ENCODE data around the gene OR2T6. TPM values are rescaled to one million over a fixed set of nuclear protein-coding genes. Genes with fewer than 3 reads are reported as not detected.

OR2T6 gene
- total RNA-seq (not detected), polyA plus RNA-seq (not detected), total RNA-seq (not detected)

DNA sequence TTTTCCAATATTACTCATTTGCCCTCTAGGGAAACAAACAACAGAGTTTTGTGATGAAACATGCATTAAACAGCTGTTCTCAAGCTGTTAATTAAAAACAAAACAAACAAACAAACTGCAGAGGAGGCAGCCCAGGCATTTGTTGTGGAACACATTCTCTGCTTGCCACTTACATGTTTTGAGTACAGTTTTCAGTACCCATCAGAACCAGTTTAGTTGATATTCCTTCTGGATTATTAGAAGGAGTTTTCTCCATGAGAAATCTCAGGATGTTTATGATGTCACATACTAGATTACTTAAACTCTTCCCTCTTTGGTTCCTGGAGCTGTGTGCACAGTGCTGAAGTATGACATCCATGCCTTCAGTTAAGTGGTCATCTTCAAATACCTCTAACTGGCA, at the start of gene OR2T6:
OR2T6 (plus strand) TSS at position 301 of the 400 bp plus-strand sequence. CDS start 11,863 bp downstream, outside the sequence.
- Mint-ChIP-seq H3K27ac (no peak within 1 kb of the TSS), H3K4me3 (no peak within 1 kb of the TSS), H3K4me1 (peaks cover 0 to 13% (median 11%) of the 10 kb centered on the region in 7 donors), H3K36me3 (no peaks in the 10 kb centered on the region), H3K9me3 (peaks cover 0 to 1% (median 0%) of the 10 kb centered on the region in 11 donors), H3K27me3 (no peaks in the 10 kb centered on the region)
- H3K4me3 ChIP-seq (ENCODE audit: low read length) = no peak within 1 kb of the TSS
- no peaks in the 10 kb centered on the region for H3K27me3 ChIP-seq (ENCODE audit: control insufficient read depth in 2 of 2, insufficient read depth in 2 of 2, low read length in 2 of 2)
- intact Hi-C loops (cut with micrococcal nuclease) = no loop called here
- POLR2A ChIA-PET = no interaction called here
- ATAC-seq (no peak), DNase-seq (no peak)
- H3K36me3 ChIP-seq (ENCODE audit: control insufficient read depth in 2 of 3, insufficient read depth in 3 of 3, low read length in 3 of 3) = no peaks in the 10 kb centered on the region
- H3K9me3 ChIP-seq (ENCODE audit: control insufficient read depth in 2 of 3, low read length in 3 of 3) = no peaks in the 10 kb centered on the region
- CTCF ChIA-PET = no interaction called here
- peaks cover 0 to 8% of the 10 kb centered on the region in 2 donors for H3K4me1 ChIP-seq (ENCODE audit: control insufficient read depth in 2 of 2, insufficient read depth in 2 of 2, low read length in 2 of 2)
- H3K27ac ChIP-seq (ENCODE audit: low read depth, low read length) = no peak within 1 kb of the TSS

GRCh38 chr1:248343451-248343850, 32.1 kb upstream of the OR2T6 start:
- Mint-ChIP-seq H3K4me3 (no peak overlapping the region), H3K4me1 (no peaks in the 10 kb centered on the region), H3K9me3 (no peaks in the 10 kb centered on the region), H3K36me3 (no peaks in the 10 kb centered on the region), H3K27ac (no peak overlapping the region), H3K27me3 (peaks cover 0 to 17% (median 6%) of the 10 kb centered on the region in 5 donors)
- no peaks in the 10 kb centered on the region for H3K36me3 ChIP-seq (ENCODE audit: control insufficient read depth in 2 of 3, insufficient read depth in 3 of 3, low read length in 3 of 3)
- intact Hi-C loops (cut with micrococcal nuclease) = no loop called here
- CTCF ChIA-PET = no interaction called here
- POLR2A ChIA-PET = no interaction called here
- H3K4me3 ChIP-seq (ENCODE audit: low read length) = no peak overlapping the region
- DNase-seq (no peak), ATAC-seq (no peak)
- no peak overlapping the region for H3K27ac ChIP-seq (ENCODE audit: low read depth, low read length)
- H3K27me3 ChIP-seq (ENCODE audit: control insufficient read depth in 2 of 2, insufficient read depth in 2 of 2, low read length in 2 of 2) = no peaks in the 10 kb centered on the region
- H3K4me1 ChIP-seq (ENCODE audit: control insufficient read depth in 2 of 2, insufficient read depth in 2 of 2, low read length in 2 of 2) = no peaks in the 10 kb centered on the region
- H3K9me3 ChIP-seq (ENCODE audit: control insufficient read depth in 2 of 3, low read length in 3 of 3) = no peaks in the 10 kb centered on the region

GRCh38 chr1:248348475-248348874, 27.1 kb upstream of the OR2T6 start, which contains the start of gene OR14C36:
OR14C36 (plus strand) TSS chr1:248348775; CDS start chr1:248348775, 0 bp downstream.
- no peak within 1 kb of the TSS for H3K27ac ChIP-seq (ENCODE audit: low read depth, low read length)
- H3K9me3 Mint-ChIP-seq = no peaks in the 10 kb centered on the region
- H3K4me3 Mint-ChIP-seq = no peak within 1 kb of the TSS
- no peaks in the 10 kb centered on the region for H3K4me1 ChIP-seq (ENCODE audit: control insufficient read depth in 2 of 2, insufficient read depth in 2 of 2, low read length in 2 of 2)
- no peak within 1 kb of the TSS for H3K27ac Mint-ChIP-seq
- ATAC-seq (no peak), DNase-seq (no peak)
- ChIA-PET POLR2A (no interaction called here), CTCF (no interaction called here)
- no peak within 1 kb of the TSS for H3K4me3 ChIP-seq (ENCODE audit: low read length)
- H3K36me3 ChIP-seq (ENCODE audit: control insufficient read depth in 2 of 3, insufficient read depth in 3 of 3, low read length in 3 of 3) = no peaks in the 10 kb centered on the region
- H3K27me3 ChIP-seq (ENCODE audit: control insufficient read depth in 2 of 2, insufficient read depth in 2 of 2, low read length in 2 of 2) = no peaks in the 10 kb centered on the region
- H3K36me3 Mint-ChIP-seq = no peaks in the 10 kb centered on the region
- H3K27me3 Mint-ChIP-seq = peaks cover 0 to 37% (median 19%) of the 10 kb centered on the region in 5 donors
- intact Hi-C loops (cut with micrococcal nuclease) = no loop called here
- no peaks in the 10 kb centered on the region for H3K4me1 Mint-ChIP-seq
- H3K9me3 ChIP-seq (ENCODE audit: control insufficient read depth in 2 of 3, low read length in 3 of 3) = no peaks in the 10 kb centered on the region

DNA sequence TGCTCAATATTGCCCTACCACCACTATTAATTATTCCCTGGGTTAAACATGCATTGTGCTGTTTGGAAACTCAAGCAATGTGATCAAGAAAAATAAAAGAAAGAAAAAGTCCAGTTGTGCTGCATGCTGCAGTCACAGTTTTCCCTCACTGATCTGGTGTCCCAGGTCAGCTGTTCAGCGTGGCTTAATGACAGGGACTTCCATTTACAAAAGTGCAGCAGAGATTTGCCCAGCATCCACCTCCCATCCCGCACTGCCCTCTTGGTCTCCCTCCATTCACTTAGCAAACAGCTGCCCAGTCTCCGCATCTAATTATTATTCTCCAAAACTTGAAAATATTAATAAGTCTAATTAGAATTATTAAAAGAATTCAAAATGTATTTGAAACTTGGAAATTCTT, 16.1 kb upstream of the OR2T6 start:
- no peak overlapping the region for H3K4me3 Mint-ChIP-seq
- DNase-seq = no peak
- intact Hi-C loops (cut with micrococcal nuclease) = no loop called here
- peaks cover 0 to 26% (median 10%) of the 10 kb centered on the region in 5 donors for H3K27me3 Mint-ChIP-seq
- no peaks in the 10 kb centered on the region for H3K4me1 Mint-ChIP-seq
- H3K27ac ChIP-seq (ENCODE audit: low read depth, low read length) = no peak overlapping the region
- H3K36me3 ChIP-seq (ENCODE audit: control insufficient read depth in 2 of 3, insufficient read depth in 3 of 3, low read length in 3 of 3) = no peaks in the 10 kb centered on the region
- no peaks in the 10 kb centered on the region for H3K27me3 ChIP-seq (ENCODE audit: control insufficient read depth in 2 of 2, insufficient read depth in 2 of 2, low read length in 2 of 2)
- ChIA-PET POLR2A (no interaction called here), CTCF (no interaction called here)
- H3K4me3 ChIP-seq (ENCODE audit: low read length) = no peak overlapping the region
- H3K9me3 Mint-ChIP-seq = peaks cover 0 to 4% (median 0%) of the 10 kb centered on the region in 11 donors
- no peak for ATAC-seq
- no peaks in the 10 kb centered on the region for H3K4me1 ChIP-seq (ENCODE audit: control insufficient read depth in 2 of 2, insufficient read depth in 2 of 2, low read length in 2 of 2)
- H3K27ac Mint-ChIP-seq = no peak overlapping the region
- no peaks in the 10 kb centered on the region for H3K9me3 ChIP-seq (ENCODE audit: control insufficient read depth in 2 of 3, low read length in 3 of 3)
- peaks cover 0 to 3% (median 0%) of the 10 kb centered on the region in 5 donors for H3K36me3 Mint-ChIP-seq

- intact Hi-C loops (cut with micrococcal nuclease) = no loop called here
- CTCF ChIA-PET = no interaction called here
- Histone ChIP-seq H3K4me1 (ENCODE audit: control insufficient read depth in 2 of 2, insufficient read depth in 2 of 2, low read length in 2 of 2) (no peaks in the 10 kb centered on the region), H3K36me3 (ENCODE audit: control insufficient read depth in 2 of 3, insufficient read depth in 3 of 3, low read length in 3 of 3) (no peaks in the 10 kb centered on the region), H3K9me3 (ENCODE audit: control insufficient read depth in 2 of 3, low read length in 3 of 3) (no peaks in the 10 kb centered on the region), H3K4me3 (ENCODE audit: low read length) (no peak within 1 kb of the TSS), H3K27ac (ENCODE audit: low read depth, low read length) (no peak within 1 kb of the TSS), H3K27me3 (ENCODE audit: control insufficient read depth in 2 of 2, insufficient read depth in 2 of 2, low read length in 2 of 2) (no peaks in the 10 kb centered on the region)
- POLR2A ChIA-PET = no interaction called here
- no peak within 1 kb of the TSS for H3K27ac Mint-ChIP-seq
- DNase-seq = no peak
- H3K9me3 Mint-ChIP-seq = peaks cover 0 to 7% (median 0%) of the 10 kb centered on the region in 11 donors
- peaks cover 0 to 32% (median 14%) of the 10 kb centered on the region in 5 donors for H3K27me3 Mint-ChIP-seq
- no peak within 1 kb of the TSS for H3K4me3 Mint-ChIP-seq
- H3K36me3 Mint-ChIP-seq = peaks cover 0 to 3% (median 0%) of the 10 kb centered on the region in 5 donors
- no peak for ATAC-seq
- H3K4me1 Mint-ChIP-seq = no peaks in the 10 kb centered on the region
These were observed 14.3 kb upstream of the OR2T6 start, which contains the start of gene OR2T4 for GRCh38 chr1:248361121-248361715. OR2T4 (plus strand) TSS chr1:248361665; CDS start chr1:248361665, 0 bp downstream.

DNA sequence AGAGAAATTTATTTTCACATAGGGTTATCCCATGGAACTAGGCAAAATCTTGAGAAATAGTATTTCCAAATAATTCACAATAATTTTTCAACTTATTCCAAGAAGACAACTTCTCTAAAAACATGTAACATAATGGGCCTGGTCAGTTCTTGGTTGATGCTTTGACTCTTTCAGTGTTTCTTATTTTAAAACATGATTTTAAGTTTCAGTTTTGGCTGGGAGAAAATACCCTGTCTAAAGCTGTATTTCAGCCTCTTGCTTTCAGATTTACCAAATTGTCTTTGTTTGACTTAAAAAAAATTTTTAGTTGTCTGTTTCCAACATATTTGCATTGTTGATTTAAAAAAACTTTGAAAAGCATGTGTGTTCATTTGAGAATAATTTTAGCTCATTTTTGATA, 8.9 kb upstream of the OR2T6 start:
- no peak for ATAC-seq
- peaks cover 0 to 7% (median 0%) of the 10 kb centered on the region in 11 donors for H3K9me3 Mint-ChIP-seq
- no peak for DNase-seq
- Histone ChIP-seq H3K36me3 (ENCODE audit: control insufficient read depth in 2 of 3, insufficient read depth in 3 of 3, low read length in 3 of 3) (no peaks in the 10 kb centered on the region), H3K9me3 (ENCODE audit: control insufficient read depth in 2 of 3, low read length in 3 of 3) (no peaks in the 10 kb centered on the region), H3K4me3 (ENCODE audit: low read length) (no peak overlapping the region), H3K27me3 (ENCODE audit: control insufficient read depth in 2 of 2, insufficient read depth in 2 of 2, low read length in 2 of 2) (no peaks in the 10 kb centered on the region), H3K4me1 (ENCODE audit: control insufficient read depth in 2 of 2, insufficient read depth in 2 of 2, low read length in 2 of 2) (no peaks in the 10 kb centered on the region), H3K27ac (ENCODE audit: low read depth, low read length) (no peak overlapping the region)
- peaks cover 0 to 3% (median 0%) of the 10 kb centered on the region in 5 donors for H3K36me3 Mint-ChIP-seq
- POLR2A ChIA-PET = no interaction called here
- H3K27me3 Mint-ChIP-seq = peaks cover 0 to 32% (median 14%) of the 10 kb centered on the region in 5 donors
- no peak overlapping the region for H3K27ac Mint-ChIP-seq
- no peaks in the 10 kb centered on the region for H3K4me1 Mint-ChIP-seq
- intact Hi-C loops (cut with micrococcal nuclease) = no loop called here
- CTCF ChIA-PET = no interaction called here
- H3K4me3 Mint-ChIP-seq = no peak overlapping the region

- Mint-ChIP-seq H3K4me1 (peaks cover 0 to 13% (median 11%) of the 10 kb centered on the region in 7 donors), H3K9me3 (peaks cover 0 to 1% (median 0%) of the 10 kb centered on the region in 11 donors), H3K27me3 (peaks cover 0 to 4% (median 0%) of the 10 kb centered on the region in 5 donors), H3K4me3 (peak overlapping the region in 2 of 10 donors; percentile 1 to 17), H3K27ac (peak overlapping the region in 7 of 9 donors; percentile 9 to 85 (median 35)), H3K36me3 (no peaks in the 10 kb centered on the region)
- Histone ChIP-seq H3K9me3 (ENCODE audit: control insufficient read depth in 2 of 3, low read length in 3 of 3) (no peaks in the 10 kb centered on the region), H3K27ac (ENCODE audit: low read depth, low read length) (no peak overlapping the region), H3K4me3 (ENCODE audit: low read length) (no peak overlapping the region), H3K36me3 (ENCODE audit: control insufficient read depth in 2 of 3, insufficient read depth in 3 of 3, low read length in 3 of 3) (no peaks in the 10 kb centered on the region), H3K4me1 (ENCODE audit: control insufficient read depth in 2 of 2, insufficient read depth in 2 of 2, low read length in 2 of 2) (peaks cover 0 to 8% of the 10 kb centered on the region in 2 donors), H3K27me3 (ENCODE audit: control insufficient read depth in 2 of 2, insufficient read depth in 2 of 2, low read length in 2 of 2) (no peaks in the 10 kb centered on the region)
- ATAC-seq (no peak), DNase-seq (peak in 6 of 9 donors; percentile 1 to 31 (median 20))
- ChIA-PET CTCF (interaction anchor here (0.6 kb wide), 1 partner anchor 32 kb away, joined by 3 read pairs; no protein-coding TSS in a partner anchor), POLR2A (interaction anchor here (0.7 kb wide), 1 partner anchor 110 kb away, joined by 4 read pairs; no protein-coding TSS in a partner anchor)
- intact Hi-C loops (cut with micrococcal nuclease) = no loop called here
These were observed 3.2 kb upstream of the OR2T6 start for GRCh38 chr1:248372394-248372793.

All from naive thymus-derived CD4-positive, alpha-beta T cell (primary cell).